Skeletal muscle cell (primary cell): Measurements from ENCODE around the gene ANTXR1.

ENCODE experiments used
- DNase-seq: peaks from one replicate; pipeline ENCODE4 v3.0.0-alpha.2; 2010; ENCODE audit warnings: low read depth
- H3K4me3 ChIP-seq: 2 replicates; pipeline ENCODE4 v1.5.1; 2011; ENCODE audit warnings: low read depth, mild to moderate bottlenecking, control low read depth, low read length, moderate library complexity

The ANTXR1 gene

DNA sequence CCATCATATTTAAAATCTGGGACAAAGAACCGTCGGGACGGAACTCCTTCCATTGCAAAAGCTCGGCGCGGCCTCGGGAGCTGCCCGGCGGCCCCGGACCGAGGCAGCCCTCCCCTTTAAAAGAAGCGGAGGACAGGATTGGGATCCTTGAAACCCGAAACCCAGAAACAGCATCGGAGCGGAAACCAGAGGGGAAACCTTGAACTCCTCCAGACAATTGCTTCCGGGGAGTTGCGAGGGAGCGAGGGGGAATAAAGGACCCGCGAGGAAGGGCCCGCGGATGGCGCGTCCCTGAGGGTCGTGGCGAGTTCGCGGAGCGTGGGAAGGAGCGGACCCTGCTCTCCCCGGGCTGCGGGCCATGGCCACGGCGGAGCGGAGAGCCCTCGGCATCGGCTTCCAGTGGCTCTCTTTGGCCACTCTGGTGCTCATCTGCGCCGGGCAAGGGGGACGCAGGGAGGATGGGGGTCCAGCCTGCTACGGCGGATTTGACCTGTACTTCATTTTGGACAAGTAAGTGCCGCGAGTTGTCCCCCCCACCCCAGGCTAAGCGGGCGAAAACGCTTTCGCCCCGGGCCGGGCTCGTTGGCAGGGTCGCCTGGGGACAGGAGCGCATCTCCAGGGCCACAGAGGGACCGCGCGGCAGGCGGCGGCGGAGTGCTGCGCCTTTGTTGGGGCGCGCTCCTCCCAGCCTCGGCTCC, at the start of gene ANTXR1:
TSS of gene ANTXR1 (plus strand) at position 38 of the 698 bp plus-strand sequence. CDS start at position 359, 321 bp downstream.
- H3K4me3 ChIP-seq, result peak within 1 kb of the TSS; percentile 96
- peak; percentile 47 for DNase-seq

DNA sequence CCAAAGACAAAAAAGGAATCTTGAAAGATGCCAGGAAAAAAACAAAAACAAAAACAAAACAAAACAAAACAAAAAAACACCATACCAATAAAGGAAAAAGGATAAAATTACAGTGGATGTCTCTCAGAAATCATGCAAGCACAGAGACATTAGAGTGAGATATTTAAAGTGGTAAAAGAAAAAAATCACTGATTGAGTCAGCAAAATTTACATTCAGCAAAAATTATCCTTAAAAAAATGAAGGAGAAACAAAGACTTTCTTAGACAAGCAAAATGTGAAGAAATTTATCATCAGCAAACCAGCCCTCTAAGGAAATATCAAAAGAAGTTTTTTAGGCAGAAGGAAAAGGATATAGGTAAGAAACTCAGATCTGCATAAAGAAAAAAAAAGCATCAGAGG, 48.7 kb upstream of the ANTXR1 start:
- no peak overlapping the region for H3K4me3 ChIP-seq
- DNase-seq, result no peak

GRCh38 chr2:68968221-68968620, 44.8 kb upstream of the ANTXR1 start:
- no peak for DNase-seq
- no peak overlapping the region for H3K4me3 ChIP-seq

DNA sequence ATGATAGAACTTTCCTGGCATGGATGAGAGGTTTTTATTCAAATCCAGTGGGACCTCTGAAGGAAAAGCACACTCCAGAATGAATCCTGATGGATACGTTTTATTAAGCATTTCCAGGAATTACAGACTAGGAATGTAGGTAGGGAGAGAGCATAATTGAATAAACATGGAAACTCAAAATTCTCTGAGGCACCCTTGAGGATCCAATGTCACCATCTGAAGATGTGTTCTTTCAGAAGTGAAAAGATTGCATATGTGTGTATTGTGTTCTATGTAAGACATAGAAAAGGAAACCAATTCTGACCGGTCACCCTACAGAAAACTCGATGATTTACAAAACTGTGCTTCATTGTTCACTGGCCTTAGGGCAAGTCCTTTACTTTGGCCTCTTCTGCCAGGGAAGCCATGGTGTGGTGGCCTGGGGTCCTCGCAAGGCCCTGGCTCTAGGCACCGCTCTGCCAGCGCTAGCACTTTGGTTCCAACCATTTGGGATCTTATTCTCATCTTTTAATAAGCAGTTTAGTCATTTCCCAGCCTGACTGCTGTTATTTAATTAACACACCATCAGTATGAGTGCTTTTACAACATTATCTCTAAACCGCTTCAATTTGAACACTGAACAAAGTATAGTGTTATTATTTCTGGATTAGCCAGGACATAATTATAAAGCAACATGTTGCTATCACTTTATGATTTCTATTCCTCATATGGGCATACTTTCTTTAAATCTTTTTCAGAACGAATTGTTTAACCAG, 43.1 kb upstream of the ANTXR1 start:
- no peak for DNase-seq
- H3K4me3 ChIP-seq, result no peak overlapping the region

- no peak overlapping the region for H3K4me3 ChIP-seq
- DNase-seq, result peak; percentile 50
These were observed 42.3 kb upstream of the ANTXR1 start for GRCh38 chr2:68970566-68971265.

DNA sequence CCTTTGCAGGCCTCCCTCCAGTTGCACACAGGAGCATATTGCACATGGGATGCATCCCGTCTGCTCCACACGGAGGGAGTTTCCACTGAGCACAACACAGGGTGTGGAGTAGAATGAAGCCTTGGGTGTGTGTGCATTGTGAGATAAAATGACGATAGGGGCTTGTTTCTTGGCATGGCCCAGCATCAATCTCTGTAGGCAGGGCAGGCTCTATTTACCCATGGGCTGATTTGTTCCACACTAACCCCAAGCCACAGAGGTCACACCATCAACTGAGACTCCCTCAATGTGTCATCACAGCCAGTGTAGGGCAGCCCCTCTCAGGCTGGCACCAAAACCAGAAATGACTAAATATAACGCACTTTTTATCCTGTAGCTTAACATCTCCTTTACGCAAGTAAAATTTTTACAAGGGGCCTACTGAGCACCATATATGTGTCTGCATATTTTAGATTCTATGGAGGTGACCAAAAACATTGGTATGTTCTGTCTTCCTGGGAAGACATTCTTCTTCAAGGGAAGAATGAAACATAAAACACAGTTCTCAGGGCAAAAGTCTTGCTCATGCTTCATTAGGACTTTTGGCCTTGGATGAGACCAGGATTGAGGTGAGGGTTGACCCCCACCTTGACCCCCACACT, 41.3 kb upstream of the ANTXR1 start:
- no peak overlapping the region for H3K4me3 ChIP-seq
- DNase-seq, result peak; percentile 97

- DNase-seq, result no peak
- H3K4me3 ChIP-seq, result no peak within 1 kb of the TSS
These were observed 38.7 kb upstream of the ANTXR1 start, which contains the start of gene GKN1 for GRCh38 chr2:68974251-68974650. Gene GKN1 (plus strand): TSS chr2:68974636. CDS start chr2:68974678, 42 bp downstream.

DNA sequence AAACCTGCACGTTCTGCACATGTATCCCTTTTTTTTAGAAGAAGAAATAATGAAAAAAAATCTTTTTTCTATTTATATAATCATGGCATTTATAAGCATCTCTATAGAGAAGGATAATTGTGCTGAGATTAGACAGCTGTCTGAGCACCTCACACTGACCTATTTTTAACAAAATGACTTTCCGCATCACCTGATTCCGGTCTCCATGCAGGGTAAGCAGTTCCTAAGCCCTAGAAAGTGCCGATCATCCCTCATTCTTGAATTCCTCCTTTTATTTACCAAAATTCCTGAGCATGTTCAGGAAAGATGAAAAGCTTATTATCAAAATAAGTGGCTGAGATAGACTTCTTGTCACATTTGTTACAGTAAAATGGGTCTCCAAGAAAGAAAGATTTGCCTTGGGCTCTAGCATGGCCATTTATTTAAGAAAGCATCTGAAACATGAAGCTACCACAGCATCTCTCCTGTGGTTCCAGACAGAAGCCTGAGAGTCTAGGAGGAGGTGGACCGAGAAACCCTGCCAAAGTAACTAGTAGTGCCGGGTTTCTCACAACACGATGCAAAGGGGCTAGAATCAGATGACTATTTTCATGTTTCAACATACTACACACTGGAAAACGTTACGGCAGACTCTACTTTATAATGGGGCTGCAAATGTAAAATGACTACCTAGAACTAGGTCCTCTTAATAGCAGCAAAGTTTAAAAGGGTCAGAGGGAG, 37.9 kb upstream of the ANTXR1 start:
- no peak overlapping the region for H3K4me3 ChIP-seq
- peak; percentile 31 for DNase-seq

DNA sequence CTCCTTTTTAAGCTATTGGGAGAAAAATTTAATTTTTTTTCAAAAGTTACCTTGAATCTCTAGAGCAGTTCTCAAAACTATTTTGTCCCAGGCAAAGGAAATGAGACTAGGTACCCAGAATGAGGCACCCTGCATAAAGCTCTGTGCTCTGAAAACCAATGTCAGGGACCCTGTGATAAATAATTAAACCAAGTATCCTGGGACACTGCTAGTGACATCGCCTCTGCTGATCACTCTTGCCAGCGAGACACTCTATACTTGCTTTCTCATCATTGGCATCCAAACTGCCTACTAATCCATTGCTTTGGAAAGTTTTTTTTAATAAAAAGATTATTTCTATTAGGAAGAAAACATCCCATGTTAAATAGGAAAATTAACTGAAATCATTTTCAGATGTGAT, 37.1 kb upstream of the ANTXR1 start:
- no peak overlapping the region for H3K4me3 ChIP-seq
- DNase-seq, result no peak

DNA sequence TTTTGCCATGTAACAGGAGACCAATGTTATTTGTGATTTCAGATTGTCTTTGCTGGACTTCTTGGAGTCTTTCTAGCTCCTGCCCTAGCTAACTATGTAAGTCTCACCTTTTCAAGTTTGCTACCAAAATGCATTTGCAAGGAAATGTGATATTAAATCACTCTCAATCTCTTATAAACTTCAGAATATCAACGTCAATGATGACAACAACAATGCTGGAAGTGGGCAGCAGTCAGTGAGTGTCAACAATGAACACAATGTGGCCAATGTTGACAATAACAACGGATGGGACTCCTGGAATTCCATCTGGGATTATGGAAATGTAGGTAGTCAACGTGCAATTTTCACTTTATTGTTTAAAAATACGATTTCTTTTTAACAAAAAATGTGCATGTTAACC, 35.5 kb upstream of the ANTXR1 start:
- no peak overlapping the region for H3K4me3 ChIP-seq
- DNase-seq, result no peak

- H3K4me3 ChIP-seq, result no peak overlapping the region
- DNase-seq, result no peak
These were observed 34.9 kb upstream of the ANTXR1 start for GRCh38 chr2:68978098-68978497.

DNA sequence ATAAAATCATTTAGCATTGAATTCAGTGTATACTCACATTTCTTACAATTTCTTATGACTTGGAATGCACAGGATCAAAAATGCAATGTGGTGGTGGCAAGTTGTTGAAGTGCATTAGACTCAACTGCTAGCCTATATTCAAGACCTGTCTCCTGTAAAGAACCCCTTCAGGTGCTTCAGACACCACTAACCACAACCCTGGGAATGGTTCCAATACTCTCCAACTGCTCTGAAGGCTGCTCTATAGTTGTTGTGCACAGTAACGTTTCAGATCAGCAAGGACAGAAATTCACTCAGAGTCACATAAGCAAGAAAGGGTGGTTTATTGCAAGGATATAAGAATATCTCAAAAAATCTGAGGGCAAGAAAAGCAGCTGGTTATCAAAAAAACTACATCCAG, 32.0 kb upstream of the ANTXR1 start:
- H3K4me3 ChIP-seq, result no peak overlapping the region
- DNase-seq, result no peak

GRCh38 chr2:68987021-68987503, 25.9 kb upstream of the ANTXR1 start:
- H3K4me3 ChIP-seq, result no peak overlapping the region

DNA sequence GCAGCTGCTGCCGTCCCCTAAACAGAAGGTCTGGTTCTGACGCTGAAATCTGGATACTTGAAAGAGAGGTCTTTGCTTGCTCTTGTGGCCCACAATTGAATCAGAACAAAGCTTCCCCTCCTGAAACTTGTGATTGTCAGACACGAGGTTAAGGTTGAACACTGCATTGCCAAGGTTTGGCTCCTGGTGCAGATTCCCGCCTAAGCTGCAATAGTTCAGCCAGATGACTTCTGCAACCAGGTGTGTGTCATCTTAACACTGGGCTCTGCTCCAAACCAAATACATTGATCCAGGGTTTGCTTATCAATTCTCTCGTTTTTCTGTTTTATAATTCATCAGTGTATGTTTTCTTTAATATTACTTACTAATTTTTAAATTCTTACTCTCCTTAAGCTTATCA, 23.9 kb upstream of the ANTXR1 start:
- no peak overlapping the region for H3K4me3 ChIP-seq
- DNase-seq, result no peak

More at GRCh38 chr2:68987021-68987503, 25.9 kb upstream of the ANTXR1 start:
- no peak for DNase-seq

GRCh38 chr2:68992341-68992740, 20.6 kb upstream of the ANTXR1 start:
- H3K4me3 ChIP-seq, result no peak overlapping the region
- no peak for DNase-seq

DNA sequence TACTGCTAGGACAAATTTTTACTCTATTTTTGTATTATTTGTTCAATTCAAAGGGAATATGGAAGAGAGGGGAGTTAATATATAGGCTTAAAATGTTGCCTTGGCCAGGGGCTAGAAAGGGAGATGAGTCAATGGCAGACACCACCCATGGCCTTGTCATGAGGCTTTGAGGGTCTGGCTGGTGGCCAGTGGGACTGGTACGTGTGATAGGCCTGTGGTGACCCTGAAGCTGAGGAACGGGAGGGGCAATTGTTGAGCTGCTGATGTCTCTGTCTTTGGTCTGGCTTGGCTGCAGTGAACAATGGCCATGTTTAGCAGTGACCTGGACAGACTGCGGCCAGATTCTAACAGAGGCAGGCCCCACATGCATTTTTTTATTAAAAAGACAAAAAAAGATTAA, 20.0 kb upstream of the ANTXR1 start:
- no peak overlapping the region for H3K4me3 ChIP-seq
- DNase-seq, result no peak

GRCh38 chr2:68993660-68994059, 19.3 kb upstream of the ANTXR1 start:
- DNase-seq, result no peak

GRCh38 chr2:68994864-68995263, 18.1 kb upstream of the ANTXR1 start:
- no peak overlapping the region for H3K4me3 ChIP-seq
- DNase-seq, result peak; percentile 65

More at GRCh38 chr2:68993660-68994059, 19.3 kb upstream of the ANTXR1 start:
- H3K4me3 ChIP-seq, result no peak overlapping the region

- no peak overlapping the region for H3K4me3 ChIP-seq
- DNase-seq, result no peak
These were observed 17.1 kb upstream of the ANTXR1 start for GRCh38 chr2:68995916-68996315.
